DND-41 (cell line): Measurements from ENCODE around the gene C1R.
A peak's percentile ranks its signal among the peaks of the same experiment; 100 is the strongest.
"Not testable (repeated sequence)": the region's sequence is repeated elsewhere in the genome, so short reads cannot be mapped to it uniquely, and the experiment has no call there.

Experiments used
- ATAC-seq: fragments of 200-7000 bp; cut with Tn5 transposase; 3 replicates; pipeline ENCODE4 v1.9.1; 2021; ENCODE audit warnings: low read depth; ENCODE audit not compliant: insufficient read depth
- DNase-seq: peaks from one replicate; pipeline ENCODE4 v3.0.0-alpha.2; 2020
- H2AFZ ChIP-seq: 2 replicates; pipeline ENCODE4 v1.6.0; 2012; ENCODE audit warnings: low read depth, low read length
- H3K27ac ChIP-seq: 2 replicates; pipeline ENCODE4 v1.5.1; 2012; ENCODE audit warnings: low read length, inconsistent platforms
- H3K27me3 ChIP-seq: fragments of 200-600 bp; sonication (generic); 2 replicates; pipeline ENCODE4 v1.6.0; 2012; ENCODE audit warnings: low read length, mild to moderate bottlenecking, inconsistent platforms; ENCODE audit not compliant: insufficient read depth, poor library complexity
- H3K36me3 ChIP-seq: 2 replicates; pipeline ENCODE4 v1.5.1; 2012; ENCODE audit warnings: low read length, inconsistent platforms; ENCODE audit not compliant: insufficient read depth
- H3K4me1 ChIP-seq: 2 replicates; pipeline ENCODE4 v1.5.1; 2012; ENCODE audit warnings: mild to moderate bottlenecking, low read length; ENCODE audit not compliant: insufficient read depth
- H3K4me2 ChIP-seq: 2 replicates; pipeline ENCODE4 v1.6.0; 2012; ENCODE audit warnings: mild to moderate bottlenecking, moderate library complexity, low read length, inconsistent platforms; ENCODE audit not compliant: insufficient read depth
- H3K4me3 ChIP-seq, 2 experiments: fragments of 200-600 bp in 1 of 2; shearing (Covaris generic) in 1 of 2; 2 replicates each; pipeline ENCODE4 v1.5.1; 2012 to 2016; ENCODE audit warnings: inconsistent platforms in 2 of 2, low read length in 2 of 2, mild to moderate bottlenecking in 2 of 2, low read depth in 1 of 2, moderate library complexity in 1 of 2
- H3K79me2 ChIP-seq: 2 replicates; pipeline ENCODE4 v1.6.0; 2012; ENCODE audit warnings: low read length, inconsistent platforms; ENCODE audit not compliant: insufficient read depth
- H3K9ac ChIP-seq: 2 replicates; pipeline ENCODE4 v1.6.0; 2012; ENCODE audit warnings: low read depth, mild to moderate bottlenecking, inconsistent platforms, low read length, moderate library complexity
- H3K9me3 ChIP-seq: 2 replicates; pipeline ENCODE4 v1.5.1; 2012; ENCODE audit warnings: low read length, moderate library complexity, mild to moderate bottlenecking, inconsistent platforms; ENCODE audit not compliant: insufficient read depth, severe bottlenecking
- H4K20me1 ChIP-seq: 2 replicates; pipeline ENCODE4 v1.6.0; 2012; ENCODE audit warnings: low read length; ENCODE audit not compliant: insufficient read depth
- EZH2 ChIP-seq: IDR thresholded peaks from 3 replicates; pipeline ENCODE4 v1.6.1; 2012; ENCODE audit warnings: borderline replicate concordance, low read depth, mild to moderate bottlenecking, moderate library complexity, low read length, inconsistent platforms; ENCODE audit not compliant: severe bottlenecking
- TF ChIP-seq, protein P1 (sequence below): IDR thresholded peaks from 2 replicates; pipeline ENCODE4 v1.5.1; 2012; ENCODE audit warnings: borderline replicate concordance, low read length, moderate library complexity, mild to moderate bottlenecking; ENCODE audit not compliant: poor library complexity, severe bottlenecking; ENCODE audit errors: extremely low read depth

The C1R gene

DNA sequence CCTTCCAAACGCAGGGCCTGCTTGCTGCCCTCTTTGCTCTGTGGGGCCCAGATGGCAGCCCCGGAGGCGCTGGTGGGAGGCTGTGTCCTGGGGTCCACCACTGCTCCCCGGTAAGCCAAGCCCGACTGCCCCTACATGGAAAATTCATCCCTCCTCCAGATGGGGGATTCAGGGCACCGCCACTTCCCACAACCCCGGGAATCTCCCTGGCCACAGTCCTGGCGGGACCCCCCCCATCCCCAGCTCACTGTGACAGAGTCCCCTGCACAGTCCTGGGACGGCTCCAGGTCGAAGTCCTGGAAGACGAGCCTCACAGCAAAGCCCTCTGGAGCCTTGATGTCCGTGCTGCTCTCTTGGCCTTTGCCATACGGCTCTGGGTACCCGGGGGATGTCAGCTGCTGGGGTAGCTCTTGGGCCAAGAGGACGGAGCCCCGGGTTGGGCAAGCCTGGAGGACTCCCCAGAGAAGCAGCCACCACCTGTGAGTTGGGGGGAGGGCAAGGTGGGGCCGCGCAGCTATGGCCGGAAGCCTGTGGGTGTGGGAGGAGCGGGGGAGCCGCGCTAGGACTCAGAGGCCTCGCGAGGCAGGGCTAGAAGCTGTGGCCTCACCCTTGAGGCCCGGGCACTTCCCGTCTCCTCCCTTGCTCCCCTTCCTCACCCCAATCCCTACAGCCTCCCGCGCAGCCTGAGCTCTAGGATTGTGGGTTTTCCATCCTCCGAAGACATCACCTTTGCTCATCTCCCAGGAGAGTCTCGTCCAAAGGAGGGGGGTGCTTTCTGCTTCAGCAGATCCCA, 16.0 kb upstream of the C1R start:
- no peak for TF ChIP-seq EZH2
- TF ChIP-seq, protein P1, sequence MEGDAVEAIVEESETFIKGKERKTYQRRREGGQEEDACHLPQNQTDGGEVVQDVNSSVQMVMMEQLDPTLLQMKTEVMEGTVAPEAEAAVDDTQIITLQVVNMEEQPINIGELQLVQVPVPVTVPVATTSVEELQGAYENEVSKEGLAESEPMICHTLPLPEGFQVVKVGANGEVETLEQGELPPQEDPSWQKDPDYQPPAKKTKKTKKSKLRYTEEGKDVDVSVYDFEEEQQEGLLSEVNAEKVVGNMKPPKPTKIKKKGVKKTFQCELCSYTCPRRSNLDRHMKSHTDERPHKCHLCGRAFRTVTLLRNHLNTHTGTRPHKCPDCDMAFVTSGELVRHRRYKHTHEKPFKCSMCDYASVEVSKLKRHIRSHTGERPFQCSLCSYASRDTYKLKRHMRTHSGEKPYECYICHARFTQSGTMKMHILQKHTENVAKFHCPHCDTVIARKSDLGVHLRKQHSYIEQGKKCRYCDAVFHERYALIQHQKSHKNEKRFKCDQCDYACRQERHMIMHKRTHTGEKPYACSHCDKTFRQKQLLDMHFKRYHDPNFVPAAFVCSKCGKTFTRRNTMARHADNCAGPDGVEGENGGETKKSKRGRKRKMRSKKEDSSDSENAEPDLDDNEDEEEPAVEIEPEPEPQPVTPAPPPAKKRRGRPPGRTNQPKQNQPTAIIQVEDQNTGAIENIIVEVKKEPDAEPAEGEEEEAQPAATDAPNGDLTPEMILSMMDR, result no peak
- Histone ChIP-seq H3K27me3 (no peaks in the 10 kb centered on the region), H2AFZ (peak overlapping the region; percentile 86), H3K36me3 (peaks cover 3% of the 10 kb centered on the region; the same call in 1 of the 2 replicates), H3K4me2 (peak overlapping the region; percentile 81), H3K4me1 (peaks cover 24% of the 10 kb centered on the region), H3K79me2 (peaks cover 3% of the 10 kb centered on the region), H3K27ac (peak overlapping the region; percentile 92), H3K9ac (peak overlapping the region; percentile 79), H4K20me1 (no peaks in the 10 kb centered on the region), H3K4me3 (peak overlapping the region; percentile 33 to 74; a peak in 3 of 4 replicates), H3K9me3 (peaks cover 6% of the 10 kb centered on the region)
- DNase-seq, result peak; percentile 86
- ATAC-seq, result peak; percentile 94

DNA sequence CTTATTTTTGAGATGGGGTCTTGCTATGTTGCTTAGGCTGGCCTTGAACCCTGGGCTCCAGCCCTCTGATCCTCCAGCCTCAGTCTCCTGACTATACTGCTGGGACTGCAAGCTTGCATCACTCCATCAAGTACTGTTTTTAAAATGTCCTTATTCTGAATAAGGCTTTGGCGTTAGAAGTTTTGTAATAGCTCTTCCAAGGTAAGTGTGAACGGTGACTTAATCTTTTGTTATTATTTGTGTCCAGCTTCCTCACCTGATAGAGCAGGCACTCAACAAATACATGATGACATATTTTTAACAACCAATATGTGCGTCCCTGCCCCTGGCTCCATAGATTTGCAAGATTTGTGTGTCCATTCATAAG, 15.4 kb upstream of the C1R start:
- peaks cover 3% of the 10 kb centered on the region for H3K79me2 ChIP-seq
- no peaks in the 10 kb centered on the region for H3K27me3 ChIP-seq
- no peak for ATAC-seq
- peaks cover 3% of the 10 kb centered on the region; the same call in 1 of the 2 replicates for H3K36me3 ChIP-seq
- peak overlapping the region; percentile 86; the same call in 1 of the 2 replicates for H2AFZ ChIP-seq
- peak overlapping the region in 1 of 2 experiments; percentile 74; a peak in 2 of 4 replicates for H3K4me3 ChIP-seq
- no peaks in the 10 kb centered on the region for H4K20me1 ChIP-seq
- H3K4me1 ChIP-seq, result peaks cover 18% of the 10 kb centered on the region
- TF ChIP-seq EZH2, result no peak
- TF ChIP-seq, protein P1, result no peak
- H3K27ac ChIP-seq, result peak overlapping the region; percentile 92
- peaks cover 6% of the 10 kb centered on the region for H3K9me3 ChIP-seq
- H3K9ac ChIP-seq, result peak overlapping the region; percentile 79
- peak overlapping the region; percentile 81 for H3K4me2 ChIP-seq
- DNase-seq, result no peak

DNA sequence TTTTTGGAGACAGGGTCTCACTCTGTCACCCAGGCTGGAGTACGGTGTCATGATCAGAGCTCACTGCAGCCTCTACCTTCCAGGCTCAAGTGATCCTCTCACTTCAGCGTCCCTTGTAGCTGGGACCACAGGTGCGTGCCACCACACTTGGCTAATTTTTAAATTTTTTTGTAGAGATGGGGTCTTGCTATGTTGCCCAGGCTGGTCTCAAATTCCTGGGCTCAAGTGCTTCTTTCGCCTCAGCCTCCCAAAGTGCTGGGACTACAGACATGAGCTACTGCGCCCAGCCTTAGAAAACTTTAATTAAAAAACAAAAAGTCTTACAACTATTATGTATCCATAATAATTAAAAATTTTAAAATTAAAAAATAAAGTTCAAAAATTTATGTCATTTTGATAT, 14.9 kb upstream of the C1R start:
- not testable (repeated sequence) for H4K20me1 ChIP-seq

DNA sequence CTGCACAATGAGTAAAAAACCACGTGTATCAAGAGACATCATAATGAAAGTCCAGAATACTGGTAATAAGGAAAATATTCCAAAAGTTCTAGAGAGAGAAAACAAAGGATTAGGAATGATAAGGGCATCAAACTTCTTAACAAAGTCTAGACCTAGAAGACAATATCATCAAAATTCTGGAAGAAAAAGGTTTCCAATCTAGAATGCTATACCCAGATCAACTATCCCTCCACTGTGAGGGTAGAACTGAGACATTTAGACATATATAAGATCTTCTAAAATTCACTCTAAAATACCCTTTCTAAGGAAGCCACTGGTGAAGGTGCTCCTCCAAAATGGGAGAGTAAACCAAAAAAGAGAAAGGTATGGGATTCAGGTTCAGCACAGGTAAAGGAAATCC, 13.8 kb upstream of the C1R start:
- TF ChIP-seq, protein P1, result no peak
- no peak for TF ChIP-seq EZH2
- no peak for DNase-seq
- H3K9ac ChIP-seq, result no peak overlapping the region
- no peak overlapping the region for H2AFZ ChIP-seq
- no peak overlapping the region for H3K4me2 ChIP-seq
- no peaks in the 10 kb centered on the region for H3K27me3 ChIP-seq
- peaks cover 3% of the 10 kb centered on the region for H3K36me3 ChIP-seq
- ATAC-seq, result no peak
- peaks cover 6% of the 10 kb centered on the region for H3K9me3 ChIP-seq
- H3K4me3 ChIP-seq, result no peak overlapping the region
- no peak overlapping the region for H3K27ac ChIP-seq
- no peaks in the 10 kb centered on the region for H4K20me1 ChIP-seq
- H3K79me2 ChIP-seq, result peaks cover 3% of the 10 kb centered on the region
- H3K4me1 ChIP-seq, result peaks cover 18% of the 10 kb centered on the region

More for the DNA sequence above, 14.9 kb upstream of the C1R start:
- not testable (repeated sequence) for H3K36me3 ChIP-seq, H3K27ac ChIP-seq, H3K9ac ChIP-seq, H3K27me3 ChIP-seq, H3K9me3 ChIP-seq, DNase-seq, H2AFZ ChIP-seq, H3K4me2 ChIP-seq, H3K79me2 ChIP-seq, H3K4me3 ChIP-seq, ATAC-seq
- H3K4me1 ChIP-seq, result peaks cover 18% of the 10 kb centered on the region
